GM20000 (cell line): ENCODE data around the gene PTCH1.

Experiments
- DNase-seq: peaks from one replicate; pipeline ENCODE4 v3.0.0; 2012; ENCODE audit warnings: low spot score
- CTCF ChIP-seq: IDR thresholded peaks from 2 replicates; pipeline ENCODE4 v1.5.1; 2012; ENCODE audit warnings: mild to moderate bottlenecking, control low read depth; ENCODE audit errors: extremely low read depth, missing control alignments

Gene PTCH1

GRCh38 chr9:95478335-95478734, 38.4 kb downstream of the PTCH1 start:
- no peak for TF ChIP-seq CTCF

GRCh38 chr9:95477885-95478284, 38.9 kb downstream of the PTCH1 start:
- DNase-seq, result no peak
- no peak for TF ChIP-seq CTCF

More at GRCh38 chr9:95478335-95478734, 38.4 kb downstream of the PTCH1 start:
- DNase-seq, result no peak

GRCh38 chr9:95477441-95477840, 39.3 kb downstream of the PTCH1 start:
- DNase-seq, result no peak
- no peak for TF ChIP-seq CTCF

- TF ChIP-seq CTCF, result no peak
- no peak for DNase-seq
These were observed 48.0 kb downstream of the PTCH1 start for GRCh38 chr9:95468791-95469190.

GRCh38 chr9:95465115-95465514, 51.7 kb downstream of the PTCH1 start:
- no peak for DNase-seq
- no peak for TF ChIP-seq CTCF

GRCh38 chr9:95463148-95464060, 53.4 kb downstream of the PTCH1 start:
- DNase-seq, result peak; percentile 26
- no peak for TF ChIP-seq CTCF

- TF ChIP-seq CTCF, result no peak
- DNase-seq, result peak; percentile 87
These were observed 54.3 kb downstream of the PTCH1 start for GRCh38 chr9:95462249-95463147.
